ENCODE data around the gene RBFOX2.

RBFOX2 gene

GRCh38 chr22:36042240-36042639 lies 13.6 kb upstream of the RBFOX2 start:
- Histone ChIP-seq H3K4me3 (ENCODE audit: low read length in 2 of 2) (no peak overlapping the region), H3K9me3 (ENCODE audit: control insufficient read depth in 2 of 2, low read length in 2 of 2) (no peaks in the 10 kb centered on the region), H3K27me3 (ENCODE audit: control insufficient read depth in 2 of 2, insufficient read depth in 2 of 2, low read length in 2 of 2) (no peaks in the 10 kb centered on the region), H3K4me1 (ENCODE audit: control insufficient read depth in 2 of 2, insufficient read depth in 2 of 2, low read length in 2 of 2) (no peaks in the 10 kb centered on the region), H3K27ac (ENCODE audit: low read depth in 2 of 2, low read length in 2 of 2) (no peak overlapping the region), H3K9ac (ENCODE audit: low read depth in 1 of 2, low read length in 2 of 2) (no peak overlapping the region), H3K36me3 (ENCODE audit: control insufficient read depth in 2 of 2, insufficient read depth in 2 of 2, low read length in 2 of 2) (no peaks in the 10 kb centered on the region)

GRCh38 chr22:36039125-36039524 lies 10.5 kb upstream of the RBFOX2 start:
- Histone ChIP-seq H3K36me3 (ENCODE audit: control insufficient read depth in 2 of 2, insufficient read depth in 2 of 2, low read length in 2 of 2) (no peaks in the 10 kb centered on the region), H3K4me1 (ENCODE audit: control insufficient read depth in 2 of 2, insufficient read depth in 2 of 2, low read length in 2 of 2) (no peaks in the 10 kb centered on the region), H3K27ac (ENCODE audit: low read depth in 2 of 2, low read length in 2 of 2) (no peak overlapping the region), H3K4me3 (ENCODE audit: low read length in 2 of 2) (no peak overlapping the region), H3K27me3 (ENCODE audit: control insufficient read depth in 2 of 2, insufficient read depth in 2 of 2, low read length in 2 of 2) (no peaks in the 10 kb centered on the region), H3K9ac (ENCODE audit: low read depth in 1 of 2, low read length in 2 of 2) (no peak overlapping the region), H3K9me3 (ENCODE audit: control insufficient read depth in 2 of 2, low read length in 2 of 2) (no peaks in the 10 kb centered on the region)

- no peaks in the 10 kb centered on the region for H3K4me1 ChIP-seq (ENCODE audit: control insufficient read depth in 2 of 2, insufficient read depth in 2 of 2, low read length in 2 of 2)
- no peaks in the 10 kb centered on the region for H3K36me3 ChIP-seq (ENCODE audit: control insufficient read depth in 2 of 2, insufficient read depth in 2 of 2, low read length in 2 of 2)
- no peak overlapping the region for H3K27ac ChIP-seq (ENCODE audit: low read depth in 2 of 2, low read length in 2 of 2)
- H3K9me3 ChIP-seq (ENCODE audit: control insufficient read depth in 2 of 2, low read length in 2 of 2): no peaks in the 10 kb centered on the region
- no peaks in the 10 kb centered on the region for H3K27me3 ChIP-seq (ENCODE audit: control insufficient read depth in 2 of 2, insufficient read depth in 2 of 2, low read length in 2 of 2)
- no peak overlapping the region for H3K9ac ChIP-seq (ENCODE audit: low read depth in 1 of 2, low read length in 2 of 2)
- H3K4me3 ChIP-seq (ENCODE audit: low read length in 2 of 2): no peak overlapping the region
Measured at GRCh38 chr22:36037102-36037758, 8.6 kb upstream of the RBFOX2 start.

- no peak overlapping the region for H3K9ac ChIP-seq (ENCODE audit: low read depth in 1 of 2, low read length in 2 of 2)
- H3K4me3 ChIP-seq (ENCODE audit: low read length in 2 of 2): no peak overlapping the region
Measured at GRCh38 chr22:36036167-36036624, 7.6 kb upstream of the RBFOX2 start.

GRCh38 chr22:36032611-36033010 lies 4.0 kb upstream of the RBFOX2 start:
- H3K4me3 ChIP-seq (ENCODE audit: low read length in 2 of 2): no peak overlapping the region
- peaks cover 0 to 4% of the 10 kb centered on the region in 2 donors for H3K27me3 ChIP-seq (ENCODE audit: control insufficient read depth in 2 of 2, insufficient read depth in 2 of 2, low read length in 2 of 2)
- no peaks in the 10 kb centered on the region for H3K9me3 ChIP-seq (ENCODE audit: control insufficient read depth in 2 of 2, low read length in 2 of 2)
- peaks cover 2 to 7% of the 10 kb centered on the region in 2 donors for H3K4me1 ChIP-seq (ENCODE audit: control insufficient read depth in 2 of 2, insufficient read depth in 2 of 2, low read length in 2 of 2)
- no peak overlapping the region for H3K9ac ChIP-seq (ENCODE audit: low read depth in 1 of 2, low read length in 2 of 2)
- no peak overlapping the region for H3K27ac ChIP-seq (ENCODE audit: low read depth in 2 of 2, low read length in 2 of 2)
- H3K36me3 ChIP-seq (ENCODE audit: control insufficient read depth in 2 of 2, insufficient read depth in 2 of 2, low read length in 2 of 2): no peaks in the 10 kb centered on the region

More at GRCh38 chr22:36036167-36036624, 7.6 kb upstream of the RBFOX2 start:
- Histone ChIP-seq H3K27ac (ENCODE audit: low read depth in 2 of 2, low read length in 2 of 2) (no peak overlapping the region), H3K27me3 (ENCODE audit: control insufficient read depth in 2 of 2, insufficient read depth in 2 of 2, low read length in 2 of 2) (no peaks in the 10 kb centered on the region), H3K9me3 (ENCODE audit: control insufficient read depth in 2 of 2, low read length in 2 of 2) (no peaks in the 10 kb centered on the region), H3K4me1 (ENCODE audit: control insufficient read depth in 2 of 2, insufficient read depth in 2 of 2, low read length in 2 of 2) (no peaks in the 10 kb centered on the region), H3K36me3 (ENCODE audit: control insufficient read depth in 2 of 2, insufficient read depth in 2 of 2, low read length in 2 of 2) (no peaks in the 10 kb centered on the region)

- Histone ChIP-seq H3K4me3 (ENCODE audit: low read length in 2 of 2) (peak overlapping the region; percentile 50 to 84), H3K9me3 (ENCODE audit: control insufficient read depth in 2 of 2, low read length in 2 of 2) (no peaks in the 10 kb centered on the region), H3K9ac (ENCODE audit: low read depth in 1 of 2, low read length in 2 of 2) (peak overlapping the region; percentile 60 to 64), H3K4me1 (ENCODE audit: control insufficient read depth in 2 of 2, insufficient read depth in 2 of 2, low read length in 2 of 2) (peaks cover 4 to 8% of the 10 kb centered on the region in 2 donors), H3K27ac (ENCODE audit: low read depth in 2 of 2, low read length in 2 of 2) (peak overlapping the region; percentile 66 to 71), H3K27me3 (ENCODE audit: control insufficient read depth in 2 of 2, insufficient read depth in 2 of 2, low read length in 2 of 2) (peaks cover 0 to 4% of the 10 kb centered on the region in 2 donors), H3K36me3 (ENCODE audit: control insufficient read depth in 2 of 2, insufficient read depth in 2 of 2, low read length in 2 of 2) (no peaks in the 10 kb centered on the region)
Measured at GRCh38 chr22:36029406-36029755, 757 bp upstream of the RBFOX2 start.

- peak overlapping the region; percentile 78 to 87 for H3K4me3 ChIP-seq (ENCODE audit: low read length in 2 of 2)
- H3K4me1 ChIP-seq (ENCODE audit: control insufficient read depth in 2 of 2, insufficient read depth in 2 of 2, low read length in 2 of 2): peaks cover 4 to 11% of the 10 kb centered on the region in 2 donors
Measured at GRCh38 chr22:36027935-36028645, 534 bp downstream of the RBFOX2 start.

GRCh38 chr22:36027579-36027934 lies 1.1 kb downstream of the RBFOX2 start:
- Histone ChIP-seq H3K4me1 (ENCODE audit: control insufficient read depth in 2 of 2, insufficient read depth in 2 of 2, low read length in 2 of 2) (peaks cover 4 to 11% of the 10 kb centered on the region in 2 donors), H3K36me3 (ENCODE audit: control insufficient read depth in 2 of 2, insufficient read depth in 2 of 2, low read length in 2 of 2) (no peaks in the 10 kb centered on the region), H3K27ac (ENCODE audit: low read depth in 2 of 2, low read length in 2 of 2) (peak overlapping the region; percentile 71 to 72), H3K4me3 (ENCODE audit: low read length in 2 of 2) (peak overlapping the region; percentile 78 to 87), H3K9ac (ENCODE audit: low read depth in 1 of 2, low read length in 2 of 2) (peak overlapping the region; percentile 81 to 92), H3K27me3 (ENCODE audit: control insufficient read depth in 2 of 2, insufficient read depth in 2 of 2, low read length in 2 of 2) (peaks cover 0 to 4% of the 10 kb centered on the region in 2 donors), H3K9me3 (ENCODE audit: control insufficient read depth in 2 of 2, low read length in 2 of 2) (no peaks in the 10 kb centered on the region)

More at GRCh38 chr22:36027935-36028645, 534 bp downstream of the RBFOX2 start:
- H3K27me3 ChIP-seq (ENCODE audit: control insufficient read depth in 2 of 2, insufficient read depth in 2 of 2, low read length in 2 of 2): peaks cover 0 to 4% of the 10 kb centered on the region in 2 donors
- H3K9ac ChIP-seq (ENCODE audit: low read depth in 1 of 2, low read length in 2 of 2): peak overlapping the region; percentile 81 to 92
- no peaks in the 10 kb centered on the region for H3K9me3 ChIP-seq (ENCODE audit: control insufficient read depth in 2 of 2, low read length in 2 of 2)
- H3K27ac ChIP-seq (ENCODE audit: low read depth in 2 of 2, low read length in 2 of 2): peak overlapping the region; percentile 71 to 81
- H3K36me3 ChIP-seq (ENCODE audit: control insufficient read depth in 2 of 2, insufficient read depth in 2 of 2, low read length in 2 of 2): no peaks in the 10 kb centered on the region

GRCh38 chr22:36026741-36027140 lies 1.9 kb downstream of the RBFOX2 start:
- peaks cover 4 to 13% of the 10 kb centered on the region in 2 donors for H3K4me1 ChIP-seq (ENCODE audit: control insufficient read depth in 2 of 2, insufficient read depth in 2 of 2, low read length in 2 of 2)
- no peaks in the 10 kb centered on the region for H3K36me3 ChIP-seq (ENCODE audit: control insufficient read depth in 2 of 2, insufficient read depth in 2 of 2, low read length in 2 of 2)
- peaks cover 0 to 4% of the 10 kb centered on the region in 2 donors for H3K27me3 ChIP-seq (ENCODE audit: control insufficient read depth in 2 of 2, insufficient read depth in 2 of 2, low read length in 2 of 2)
- H3K27ac ChIP-seq (ENCODE audit: low read depth in 2 of 2, low read length in 2 of 2): no peak overlapping the region
- H3K4me3 ChIP-seq (ENCODE audit: low read length in 2 of 2): peak overlapping the region in 1 of 2 donors; percentile 87
- H3K9me3 ChIP-seq (ENCODE audit: control insufficient read depth in 2 of 2, low read length in 2 of 2): no peaks in the 10 kb centered on the region
- no peak overlapping the region for H3K9ac ChIP-seq (ENCODE audit: low read depth in 1 of 2, low read length in 2 of 2)

GRCh38 chr22:36022697-36023096 lies 5.9 kb downstream of the RBFOX2 start:
- Histone ChIP-seq H3K4me3 (ENCODE audit: low read length in 2 of 2) (no peak overlapping the region), H3K9ac (ENCODE audit: low read depth in 1 of 2, low read length in 2 of 2) (no peak overlapping the region)

More at GRCh38 chr22:36022697-36023096, 5.9 kb downstream of the RBFOX2 start:
- no peaks in the 10 kb centered on the region for H3K9me3 ChIP-seq (ENCODE audit: control insufficient read depth in 2 of 2, low read length in 2 of 2)
- H3K27ac ChIP-seq (ENCODE audit: low read depth in 2 of 2, low read length in 2 of 2): peak overlapping the region; percentile 36 to 54
- H3K27me3 ChIP-seq (ENCODE audit: control insufficient read depth in 2 of 2, insufficient read depth in 2 of 2, low read length in 2 of 2): no peaks in the 10 kb centered on the region
- peaks cover 6 to 9% of the 10 kb centered on the region in 2 donors for H3K4me1 ChIP-seq (ENCODE audit: control insufficient read depth in 2 of 2, insufficient read depth in 2 of 2, low read length in 2 of 2)
- no peaks in the 10 kb centered on the region for H3K36me3 ChIP-seq (ENCODE audit: control insufficient read depth in 2 of 2, insufficient read depth in 2 of 2, low read length in 2 of 2)
